H9 (cell line): ENCODE measurements around the gene THSD7A. TPM values are rescaled to one million over a fixed set of nuclear protein-coding genes. Genes with fewer than 3 reads are reported as not detected.

Source experiments
- DNase-seq: peaks from one replicate; pipeline ENCODE4 v3.0.0-alpha.2; 2017
- H2AFZ ChIP-seq: one replicate; pipeline ENCODE4 v1.6.1; 2013; ENCODE audit warnings: mild to moderate bottlenecking, low read length, control low read depth, moderate library complexity
- H2AK5ac ChIP-seq: 2 replicates; pipeline ENCODE4 v1.6.1; 2013; ENCODE audit warnings: low read length, control low read depth, mixed read lengths; ENCODE audit not compliant: insufficient read length
- H2BK120ac ChIP-seq: one replicate; pipeline ENCODE4 v1.6.1; 2013; ENCODE audit warnings: low read depth, mild to moderate bottlenecking, low read length, control low read depth, inconsistent platforms; ENCODE audit not compliant: poor library complexity, severe bottlenecking
- H2BK12ac ChIP-seq: 2 replicates; pipeline ENCODE4 v1.6.1; 2013; ENCODE audit warnings: low read length, control low read depth, mixed read lengths, low read depth; ENCODE audit not compliant: insufficient read length
- H2BK15ac ChIP-seq: 2 replicates; pipeline ENCODE4 v1.6.1; 2013; ENCODE audit warnings: low read depth, low read length, control low read depth
- H2BK20ac ChIP-seq: one replicate; pipeline ENCODE4 v1.6.1; 2013; ENCODE audit warnings: low read depth, mild to moderate bottlenecking, low read length, control low read depth, inconsistent platforms; ENCODE audit not compliant: poor library complexity, severe bottlenecking
- H2BK5ac ChIP-seq: 2 replicates; pipeline ENCODE4 v1.6.1; 2013; ENCODE audit warnings: low read length, control low read depth, mixed read lengths; ENCODE audit not compliant: insufficient read length
- H3K14ac ChIP-seq: 2 replicates; pipeline ENCODE4 v1.6.1; 2013; ENCODE audit warnings: low read length, control low read depth; ENCODE audit not compliant: insufficient read depth
- H3K18ac ChIP-seq: 2 replicates; pipeline ENCODE4 v1.6.1; 2013; ENCODE audit warnings: low read depth, mild to moderate bottlenecking, mixed read lengths, low read length, control low read depth; ENCODE audit not compliant: insufficient read length
- H3K23ac ChIP-seq: 2 replicates; pipeline ENCODE4 v1.6.1; 2013; ENCODE audit warnings: low read length, control low read depth, mixed read lengths, low read depth; ENCODE audit not compliant: insufficient read length
- H3K23me2 ChIP-seq: 2 replicates; pipeline ENCODE4 v1.6.1; 2013; ENCODE audit warnings: low read depth, mild to moderate bottlenecking, mixed read lengths, low read length, control low read depth; ENCODE audit not compliant: insufficient read length, poor library complexity, severe bottlenecking
- H3K27ac ChIP-seq: 2 replicates; pipeline ENCODE4 v1.5.1; 2013; ENCODE audit warnings: low read length, control low read depth, mixed read lengths, low read depth; ENCODE audit not compliant: insufficient read length
- H3K27me3 ChIP-seq: 2 replicates; pipeline ENCODE4 v1.6.1; 2013; ENCODE audit warnings: low read length, control low read depth, inconsistent platforms; ENCODE audit not compliant: insufficient read depth
- H3K4ac ChIP-seq: 2 replicates; pipeline ENCODE4 v1.6.1; 2013; ENCODE audit warnings: low read depth, mild to moderate bottlenecking, control low read depth, inconsistent platforms, low read length, moderate library complexity
- H3K4me1 ChIP-seq: 2 replicates; pipeline ENCODE4 v1.6.1; 2013; ENCODE audit warnings: low read length, control low read depth, inconsistent platforms; ENCODE audit not compliant: insufficient read depth
- H3K4me2 ChIP-seq: 2 replicates; pipeline ENCODE4 v1.6.1; 2013; ENCODE audit warnings: low read length, control low read depth, mixed read lengths; ENCODE audit not compliant: insufficient read length, insufficient read depth
- H3K56ac ChIP-seq: 2 replicates; pipeline ENCODE4 v1.6.1; 2013; ENCODE audit warnings: low read depth, mild to moderate bottlenecking, mixed read lengths, low read length, control low read depth; ENCODE audit not compliant: insufficient read length
- H3K79me1 ChIP-seq: 2 replicates; pipeline ENCODE4 v1.6.1; 2013; ENCODE audit warnings: low read depth, mild to moderate bottlenecking, moderate library complexity, low read length, control low read depth, inconsistent platforms; ENCODE audit not compliant: insufficient read depth, poor library complexity, severe bottlenecking
- H3K79me2 ChIP-seq: 2 replicates; pipeline ENCODE4 v1.6.1; 2013; ENCODE audit warnings: low read length, control low read depth, inconsistent platforms; ENCODE audit not compliant: insufficient read depth
- H3K9ac ChIP-seq: 2 replicates; pipeline ENCODE4 v1.6.1; 2013; ENCODE audit warnings: low read length, control low read depth, mixed read lengths; ENCODE audit not compliant: insufficient read length; ENCODE audit errors: extremely low read depth
- H3K9me3 ChIP-seq: one replicate; pipeline ENCODE4 v1.6.1; 2013; ENCODE audit warnings: low read depth, low read length, inconsistent platforms; ENCODE audit not compliant: control insufficient read depth
- H3T11ph ChIP-seq: one replicate; pipeline ENCODE4 v1.6.1; 2013; ENCODE audit warnings: mild to moderate bottlenecking, low read length, control low read depth, inconsistent platforms
- H4K20me1 ChIP-seq: one replicate; pipeline ENCODE4 v1.6.1; 2013; ENCODE audit not compliant: control insufficient read depth, insufficient read length, insufficient read depth
- H4K5ac ChIP-seq: 2 replicates; pipeline ENCODE4 v1.6.1; 2013; ENCODE audit warnings: low read depth, mild to moderate bottlenecking, mixed read lengths, low read length, control low read depth; ENCODE audit not compliant: insufficient read length
- H4K8ac ChIP-seq: replicated peaks from 2 replicates; pipeline ENCODE4 v1.6.1; 2013; ENCODE audit warnings: low read length, control low read depth, mixed read lengths, low read depth; ENCODE audit not compliant: insufficient read length
- H4K91ac ChIP-seq: 2 replicates; pipeline ENCODE4 v1.6.1; 2013; ENCODE audit warnings: low read depth, mild to moderate bottlenecking, moderate library complexity, mixed read lengths, low read length, control low read depth; ENCODE audit not compliant: insufficient read length
- H3K27ac Mint-ChIP-seq, 3 experiments: 2 replicates in 2 of 3; 3 replicates in 1 of 3; pipeline ENCODE4 v1.8.0; 2020 to 2021; ENCODE audit warnings: mixed read lengths in 3 of 3, mild to moderate bottlenecking in 1 of 3, moderate library complexity in 1 of 3
- H3K27me3 Mint-ChIP-seq: 2 replicates; pipeline ENCODE4 v1.8.0; 2021; ENCODE audit warnings: low read depth, mild to moderate bottlenecking, moderate library complexity, mixed read lengths
- H3K36me3 Mint-ChIP-seq, 3 experiments: 2 replicates in 2 of 3; 3 replicates in 1 of 3; pipeline ENCODE4 v1.8.0; 2020 to 2021; ENCODE audit warnings: low read depth in 3 of 3, mixed read lengths in 3 of 3; ENCODE audit not compliant: insufficient read depth in 1 of 3
- H3K4me1 Mint-ChIP-seq, 2 experiments: 2 replicates each; pipeline ENCODE4 v1.8.0; 2020; ENCODE audit warnings: mixed read lengths in 2 of 2
- H3K4me3 Mint-ChIP-seq, 2 experiments: 2 replicates in 1 of 2; 3 replicates in 1 of 2; pipeline ENCODE4 v1.8.0; 2020 to 2021; ENCODE audit warnings: mild to moderate bottlenecking in 2 of 2, mixed read lengths in 2 of 2, moderate library complexity in 1 of 2
- H3K9me3 Mint-ChIP-seq, 2 experiments: 2 replicates in 1 of 2; 3 replicates in 1 of 2; pipeline ENCODE4 v1.8.0; 2020; ENCODE audit warnings: mild to moderate bottlenecking in 2 of 2, mixed read lengths in 2 of 2, moderate library complexity in 1 of 2
- total RNA-seq: library from RNA; stranded (reverse); gene quantifications from 2 replicates; pipeline ENCODE4 v1.2.1, GENCODE V29; 2021
- TF ChIP-seq, protein P1 (sequence below): fragments of 200-600 bp; sonication (generic); conservative IDR thresholded peaks from 3 replicates; pipeline ENCODE4 v1.8.0; 2021; ENCODE audit warnings: antibody characterized with exemption, mild to moderate bottlenecking

The THSD7A gene
- total RNA-seq, 1 experiment from 2014 or later = 0.42 TPM

GRCh38 chr7:11709196-11709595 lies 122.8 kb downstream of the THSD7A start:
- Histone ChIP-seq H3K23me2 (no peaks in the 10 kb centered on the region), H3K79me1 (no peaks in the 10 kb centered on the region), H3K4me2 (no peak overlapping the region), H2BK5ac (no peak overlapping the region), H4K91ac (no peak overlapping the region), H4K8ac (no peak overlapping the region), H3K27me3 (no peaks in the 10 kb centered on the region), H4K5ac (no peak overlapping the region), H3K4ac (no peak overlapping the region), H3K14ac (no peak overlapping the region), H2BK12ac (no peak overlapping the region), H2BK15ac (no peak overlapping the region), H2BK120ac (no peak overlapping the region), H3K23ac (no peak overlapping the region), H2AFZ (no peak overlapping the region), H3K27ac (no peak overlapping the region), H2AK5ac (no peak overlapping the region), H4K20me1 (no peaks in the 10 kb centered on the region), H3K79me2 (no peaks in the 10 kb centered on the region), H3K9me3 (no peaks in the 10 kb centered on the region), H2BK20ac (no peak overlapping the region), H3K9ac (no peak overlapping the region), H3K4me1 (no peaks in the 10 kb centered on the region; the same call in 1 of the 2 replicates), H3K18ac (no peak overlapping the region), H3K56ac (no peak overlapping the region), H3T11ph (no peak overlapping the region)
- H3K9me3 Mint-ChIP-seq = no peaks in the 10 kb centered on the region
- H3K4me1 Mint-ChIP-seq = peaks cover 3 to 14% of the 10 kb centered on the region in 2 experiments
- TF ChIP-seq, protein P1, sequence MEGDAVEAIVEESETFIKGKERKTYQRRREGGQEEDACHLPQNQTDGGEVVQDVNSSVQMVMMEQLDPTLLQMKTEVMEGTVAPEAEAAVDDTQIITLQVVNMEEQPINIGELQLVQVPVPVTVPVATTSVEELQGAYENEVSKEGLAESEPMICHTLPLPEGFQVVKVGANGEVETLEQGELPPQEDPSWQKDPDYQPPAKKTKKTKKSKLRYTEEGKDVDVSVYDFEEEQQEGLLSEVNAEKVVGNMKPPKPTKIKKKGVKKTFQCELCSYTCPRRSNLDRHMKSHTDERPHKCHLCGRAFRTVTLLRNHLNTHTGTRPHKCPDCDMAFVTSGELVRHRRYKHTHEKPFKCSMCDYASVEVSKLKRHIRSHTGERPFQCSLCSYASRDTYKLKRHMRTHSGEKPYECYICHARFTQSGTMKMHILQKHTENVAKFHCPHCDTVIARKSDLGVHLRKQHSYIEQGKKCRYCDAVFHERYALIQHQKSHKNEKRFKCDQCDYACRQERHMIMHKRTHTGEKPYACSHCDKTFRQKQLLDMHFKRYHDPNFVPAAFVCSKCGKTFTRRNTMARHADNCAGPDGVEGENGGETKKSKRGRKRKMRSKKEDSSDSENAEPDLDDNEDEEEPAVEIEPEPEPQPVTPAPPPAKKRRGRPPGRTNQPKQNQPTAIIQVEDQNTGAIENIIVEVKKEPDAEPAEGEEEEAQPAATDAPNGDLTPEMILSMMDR = no peak
- DNase-seq = no peak
- H3K27me3 Mint-ChIP-seq = no peaks in the 10 kb centered on the region
- H3K4me3 Mint-ChIP-seq = no peak overlapping the region
- no peaks in the 10 kb centered on the region for H3K36me3 Mint-ChIP-seq
- no peak overlapping the region; a peak in 1 of 7 replicates for H3K27ac Mint-ChIP-seq
